Inflammatory macrophage treated with lipopolysaccharide for 4 hours (primary cell): ENCODE measurements around the gene FAM111B.
"Not testable (repeated sequence)": the region's sequence is repeated elsewhere in the genome, so short reads cannot be mapped to it uniquely, and the experiment has no call there.

Source experiments
- DNase-seq: peaks from one replicate; pipeline ENCODE4 v3.0.0-alpha.2; 2020

Gene FAM111B, protein sequence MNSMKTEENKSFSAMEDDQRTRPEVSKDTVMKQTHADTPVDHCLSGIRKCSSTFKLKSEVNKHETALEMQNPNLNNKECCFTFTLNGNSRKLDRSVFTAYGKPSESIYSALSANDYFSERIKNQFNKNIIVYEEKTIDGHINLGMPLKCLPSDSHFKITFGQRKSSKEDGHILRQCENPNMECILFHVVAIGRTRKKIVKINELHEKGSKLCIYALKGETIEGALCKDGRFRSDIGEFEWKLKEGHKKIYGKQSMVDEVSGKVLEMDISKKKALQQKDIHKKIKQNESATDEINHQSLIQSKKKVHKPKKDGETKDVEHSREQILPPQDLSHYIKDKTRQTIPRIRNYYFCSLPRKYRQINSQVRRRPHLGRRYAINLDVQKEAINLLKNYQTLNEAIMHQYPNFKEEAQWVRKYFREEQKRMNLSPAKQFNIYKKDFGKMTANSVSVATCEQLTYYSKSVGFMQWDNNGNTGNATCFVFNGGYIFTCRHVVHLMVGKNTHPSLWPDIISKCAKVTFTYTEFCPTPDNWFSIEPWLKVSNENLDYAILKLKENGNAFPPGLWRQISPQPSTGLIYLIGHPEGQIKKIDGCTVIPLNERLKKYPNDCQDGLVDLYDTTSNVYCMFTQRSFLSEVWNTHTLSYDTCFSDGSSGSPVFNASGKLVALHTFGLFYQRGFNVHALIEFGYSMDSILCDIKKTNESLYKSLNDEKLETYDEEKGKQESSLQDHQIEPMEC

GRCh38 chr11:59106363-59107336, at the start of gene FAM111B:
TSS of gene FAM111B (plus strand) at chr11:59107237. CDS start at chr11:59109626, 2,389 bp downstream.
- DNase-seq, result peak; percentile 89

- DNase-seq, result peak; percentile 90
These were observed 48.7 kb upstream of the FAM111B start for GRCh38 chr11:59058120-59059033.

DNA sequence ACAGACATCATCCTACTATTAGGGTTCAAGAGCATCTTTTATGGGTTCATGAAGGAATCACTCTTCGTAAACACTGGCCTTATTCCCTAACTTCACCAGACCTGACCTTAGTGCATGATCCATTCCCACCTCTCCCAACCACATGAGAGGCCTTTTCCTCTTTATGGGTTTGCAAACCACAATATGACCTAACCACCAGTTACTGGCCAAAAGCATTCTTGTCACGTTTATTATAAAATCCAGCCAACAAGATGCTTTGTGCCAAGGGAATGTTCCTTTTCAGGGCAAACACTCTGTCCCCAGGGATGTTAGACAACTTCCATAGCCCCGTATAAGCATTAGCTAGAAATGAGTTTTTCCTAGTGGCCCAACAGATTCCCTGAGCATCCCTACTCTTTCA, 46.9 kb upstream of the FAM111B start:
- not testable (repeated sequence) for DNase-seq

- DNase-seq, result no peak
These were observed 44.2 kb upstream of the FAM111B start for GRCh38 chr11:59062602-59063529.

- not testable (repeated sequence) for DNase-seq
These were observed 42.9 kb upstream of the FAM111B start for GRCh38 chr11:59063996-59064727.

GRCh38 chr11:59069087-59069486, 38.0 kb upstream of the FAM111B start:
- no peak for DNase-seq

GRCh38 chr11:59076876-59077571, 30.0 kb upstream of the FAM111B start:
- peak; percentile 21 for DNase-seq

- DNase-seq, result no peak
These were observed 28.6 kb upstream of the FAM111B start for GRCh38 chr11:59078435-59078834.

- no peak for DNase-seq
These were observed 28.0 kb upstream of the FAM111B start for GRCh38 chr11:59079086-59079485.

DNA sequence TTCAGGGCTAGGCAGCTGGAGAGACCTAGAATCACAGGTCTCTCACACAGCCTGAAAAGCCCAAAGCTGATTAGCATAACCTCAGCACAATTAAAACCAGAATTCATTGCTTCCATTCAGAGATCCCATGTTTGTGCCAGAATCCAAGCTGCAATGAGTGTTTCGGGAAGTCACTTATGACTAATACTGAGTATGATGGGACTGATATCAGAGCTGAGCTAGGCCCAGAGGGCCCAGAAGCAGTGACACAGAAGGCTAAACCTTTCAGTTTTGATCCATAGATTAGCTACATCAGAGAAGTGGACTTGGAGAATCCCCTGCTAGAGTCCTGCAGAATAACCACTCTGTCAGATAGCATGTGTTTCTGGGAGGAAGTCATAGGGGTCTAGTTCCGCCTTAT, 26.6 kb upstream of the FAM111B start:
- DNase-seq, result not testable (repeated sequence)

- peak; percentile 6 for DNase-seq
These were observed 25.5 kb upstream of the FAM111B start for GRCh38 chr11:59081430-59082020.

GRCh38 chr11:59086007-59086406, 21.0 kb upstream of the FAM111B start, which contains the start of gene GLYATL1B:
TSS of gene GLYATL1B (plus strand) at chr11:59086307. CDS start at chr11:59086307, 0 bp downstream.
- DNase-seq, result not testable (repeated sequence)

GRCh38 chr11:59088162-59088561, 18.9 kb upstream of the FAM111B start:
- no peak for DNase-seq

GRCh38 chr11:59093576-59093975, 13.5 kb upstream of the FAM111B start:
- DNase-seq, result not testable (repeated sequence)

- DNase-seq, result not testable (repeated sequence)
These were observed 11.8 kb upstream of the FAM111B start for GRCh38 chr11:59095225-59095624.

- DNase-seq, result not testable (repeated sequence)
These were observed 11.0 kb upstream of the FAM111B start for GRCh38 chr11:59095972-59096575.

- DNase-seq, result peak; percentile 67
These were observed 9.8 kb upstream of the FAM111B start for GRCh38 chr11:59097113-59097708.

GRCh38 chr11:59097938-59098337, 9.1 kb upstream of the FAM111B start:
- not testable (repeated sequence) for DNase-seq
